ENCODE results near the gene MROH7. TPM values are rescaled to one million over a fixed set of nuclear protein-coding genes. Genes with fewer than 3 reads are reported as not detected.

MROH7 gene
- total RNA-seq, 4 donors from 2014 or later: 3.5 to 11.8 (median 5.4) TPM

DNA sequence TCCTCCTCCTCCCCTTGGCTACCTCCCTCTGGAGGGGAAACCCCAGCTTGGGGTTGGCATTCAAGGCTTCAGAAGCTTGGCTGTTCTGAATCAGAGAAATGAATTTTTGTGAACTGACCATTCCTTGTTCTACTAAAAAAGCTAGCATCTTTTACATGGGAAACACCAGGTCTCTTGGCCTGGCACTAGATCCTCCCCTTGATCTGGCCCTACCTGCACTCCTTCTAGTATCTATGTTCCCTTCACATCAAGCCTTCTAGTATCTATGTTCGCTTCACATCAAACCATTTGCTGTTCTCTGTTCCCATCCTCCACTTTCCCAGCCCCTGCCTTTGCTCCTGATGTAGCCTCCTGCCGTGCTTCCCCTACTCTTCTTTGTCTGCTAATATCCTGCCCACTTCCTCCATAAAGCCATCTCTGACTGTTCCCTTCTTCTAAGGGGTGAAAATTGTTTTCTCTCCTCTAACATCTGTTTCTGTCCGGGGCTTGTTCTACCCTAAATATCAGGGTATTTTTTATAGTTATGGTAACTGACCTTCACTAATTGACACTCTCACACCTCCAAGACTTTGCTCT is 44.0 kb upstream of the MROH7 start:
- no peaks in the 10 kb centered on the region for H3K9me3 ChIP-seq
- no peaks in the 10 kb centered on the region for H3K4me1 ChIP-seq
- no peak for DNase-seq
- no peaks in the 10 kb centered on the region for H3K36me3 ChIP-seq
- no peak overlapping the region for H3K4me3 ChIP-seq
- no peak overlapping the region for H3K27ac ChIP-seq
- intact Hi-C loops (cut with DNase I; ENCODE audit: low total_unique reads): no loop called here
- TF ChIP-seq, protein P1, sequence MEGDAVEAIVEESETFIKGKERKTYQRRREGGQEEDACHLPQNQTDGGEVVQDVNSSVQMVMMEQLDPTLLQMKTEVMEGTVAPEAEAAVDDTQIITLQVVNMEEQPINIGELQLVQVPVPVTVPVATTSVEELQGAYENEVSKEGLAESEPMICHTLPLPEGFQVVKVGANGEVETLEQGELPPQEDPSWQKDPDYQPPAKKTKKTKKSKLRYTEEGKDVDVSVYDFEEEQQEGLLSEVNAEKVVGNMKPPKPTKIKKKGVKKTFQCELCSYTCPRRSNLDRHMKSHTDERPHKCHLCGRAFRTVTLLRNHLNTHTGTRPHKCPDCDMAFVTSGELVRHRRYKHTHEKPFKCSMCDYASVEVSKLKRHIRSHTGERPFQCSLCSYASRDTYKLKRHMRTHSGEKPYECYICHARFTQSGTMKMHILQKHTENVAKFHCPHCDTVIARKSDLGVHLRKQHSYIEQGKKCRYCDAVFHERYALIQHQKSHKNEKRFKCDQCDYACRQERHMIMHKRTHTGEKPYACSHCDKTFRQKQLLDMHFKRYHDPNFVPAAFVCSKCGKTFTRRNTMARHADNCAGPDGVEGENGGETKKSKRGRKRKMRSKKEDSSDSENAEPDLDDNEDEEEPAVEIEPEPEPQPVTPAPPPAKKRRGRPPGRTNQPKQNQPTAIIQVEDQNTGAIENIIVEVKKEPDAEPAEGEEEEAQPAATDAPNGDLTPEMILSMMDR (IDR thresholded peaks at IDR 0.05): no peak
- TF ChIP-seq POLR2A (IDR thresholded peaks at IDR 0.05): no peak
- no peaks in the 10 kb centered on the region for H3K27me3 ChIP-seq

DNA sequence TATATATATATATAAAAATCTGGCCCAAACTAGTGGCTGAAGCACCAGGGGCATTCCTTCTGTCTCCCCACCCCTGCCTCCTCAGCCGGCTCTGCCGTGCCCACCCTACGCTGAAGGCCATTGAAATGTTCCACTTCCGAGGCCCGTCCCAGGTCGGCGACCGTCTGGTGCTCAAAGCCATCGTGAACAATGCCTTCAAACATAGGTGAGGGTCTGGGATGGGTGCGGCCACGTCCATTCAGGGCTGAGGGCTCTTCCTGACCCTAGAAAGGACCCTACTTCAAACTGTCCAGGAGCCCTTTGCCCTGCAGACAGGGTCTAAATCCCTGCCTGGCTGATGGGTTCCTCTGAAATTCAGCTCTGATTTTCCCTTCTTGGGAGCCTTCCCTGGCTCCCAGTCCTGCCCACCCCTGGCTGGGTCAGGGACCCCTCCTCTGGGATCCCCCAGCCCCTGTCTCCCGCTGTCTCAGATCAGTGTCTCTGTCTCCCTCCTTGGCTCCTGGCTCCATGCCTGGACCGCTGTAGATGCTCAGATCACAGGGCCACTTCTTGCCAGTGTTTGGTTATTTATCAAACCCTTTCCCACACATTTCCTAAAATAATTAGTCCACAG is 42.3 kb upstream of the MROH7 start:
- Histone ChIP-seq H3K4me3 (no peak overlapping the region), H3K4me1 (no peaks in the 10 kb centered on the region), H3K27ac (no peak overlapping the region), H3K9me3 (no peaks in the 10 kb centered on the region), H3K36me3 (no peaks in the 10 kb centered on the region), H3K27me3 (no peaks in the 10 kb centered on the region)
- no peak for DNase-seq
- intact Hi-C loops (cut with DNase I; ENCODE audit: low total_unique reads): no loop called here
- no peak for TF ChIP-seq POLR2A (IDR thresholded peaks at IDR 0.05)
- TF ChIP-seq, protein P1 (IDR thresholded peaks at IDR 0.05): no peak

DNA sequence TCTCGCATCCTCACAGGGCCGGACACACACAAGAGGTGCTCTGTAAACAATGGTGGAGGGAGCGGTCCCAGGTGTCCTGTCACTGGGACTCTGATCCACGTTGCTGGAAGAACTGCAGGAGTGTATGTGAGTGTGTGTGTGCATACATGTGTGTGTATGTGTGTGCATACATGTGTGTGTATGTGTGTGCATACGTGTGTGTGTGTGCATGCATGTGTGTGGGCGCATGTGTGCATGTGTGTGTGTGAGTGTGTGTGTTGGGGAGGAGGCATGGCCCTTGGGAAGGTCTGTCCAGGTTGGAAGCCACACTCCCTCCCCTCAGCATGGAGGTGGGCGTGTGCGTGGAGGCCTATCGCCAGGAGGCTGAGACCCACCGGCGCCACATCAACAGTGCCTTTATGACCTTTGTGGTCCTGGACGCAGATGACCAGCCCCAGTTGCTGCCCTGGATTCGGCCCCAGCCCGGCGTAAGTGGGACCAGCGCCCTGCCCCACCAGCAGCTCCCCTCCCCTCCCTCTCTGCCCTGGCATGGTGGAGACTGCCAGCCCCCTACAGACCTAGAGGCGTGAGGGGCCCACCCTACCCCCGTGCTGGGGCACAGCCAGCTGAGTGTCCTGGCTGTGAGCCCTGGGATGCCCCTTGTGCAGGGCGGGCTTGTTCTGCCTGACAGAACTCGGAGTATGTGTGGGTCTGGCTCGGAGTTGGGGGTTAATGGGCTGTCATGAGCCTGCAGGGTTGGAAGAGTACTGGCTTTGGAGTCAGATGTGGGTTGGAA is 40.5 kb upstream of the MROH7 start:
- Histone ChIP-seq H3K27me3 (no peaks in the 10 kb centered on the region), H3K9me3 (no peaks in the 10 kb centered on the region), H3K4me1 (no peaks in the 10 kb centered on the region), H3K36me3 (no peaks in the 10 kb centered on the region), H3K4me3 (no peak overlapping the region), H3K27ac (no peak overlapping the region)
- TF ChIP-seq POLR2A (IDR thresholded peaks at IDR 0.05): no peak
- TF ChIP-seq, protein P1 (IDR thresholded peaks at IDR 0.05): no peak
- intact Hi-C loops (cut with DNase I; ENCODE audit: low total_unique reads): no loop called here
- DNase-seq: no peak

DNA sequence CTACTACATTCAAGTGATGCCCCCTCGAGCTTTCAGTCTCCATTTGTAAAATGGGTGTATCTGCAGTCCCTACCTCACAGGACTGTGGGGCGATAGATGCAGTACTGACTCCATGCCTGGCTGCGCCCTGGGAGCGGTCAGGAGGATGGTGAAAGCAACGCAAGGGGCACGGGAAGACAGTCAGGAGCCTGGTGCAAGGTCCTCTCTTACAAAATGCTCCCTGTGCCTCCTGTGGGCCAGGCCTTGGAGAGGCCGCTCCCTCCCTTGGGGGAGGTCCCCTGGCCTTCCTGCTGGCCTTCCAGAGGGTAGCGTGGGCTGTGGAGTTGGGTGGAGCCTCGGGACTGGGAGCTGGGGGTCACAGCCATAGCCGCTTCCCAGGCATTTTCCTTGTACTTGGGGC is 39.9 kb upstream of the MROH7 start:
- Histone ChIP-seq H3K4me3 (no peak overlapping the region), H3K27me3 (no peaks in the 10 kb centered on the region), H3K9me3 (no peaks in the 10 kb centered on the region), H3K4me1 (no peaks in the 10 kb centered on the region), H3K27ac (no peak overlapping the region), H3K36me3 (no peaks in the 10 kb centered on the region)
- no peak for DNase-seq
- intact Hi-C loops (cut with DNase I; ENCODE audit: low total_unique reads): no loop called here
- TF ChIP-seq POLR2A (IDR thresholded peaks at IDR 0.05): no peak
- TF ChIP-seq, protein P1 (IDR thresholded peaks at IDR 0.05): no peak

DNA sequence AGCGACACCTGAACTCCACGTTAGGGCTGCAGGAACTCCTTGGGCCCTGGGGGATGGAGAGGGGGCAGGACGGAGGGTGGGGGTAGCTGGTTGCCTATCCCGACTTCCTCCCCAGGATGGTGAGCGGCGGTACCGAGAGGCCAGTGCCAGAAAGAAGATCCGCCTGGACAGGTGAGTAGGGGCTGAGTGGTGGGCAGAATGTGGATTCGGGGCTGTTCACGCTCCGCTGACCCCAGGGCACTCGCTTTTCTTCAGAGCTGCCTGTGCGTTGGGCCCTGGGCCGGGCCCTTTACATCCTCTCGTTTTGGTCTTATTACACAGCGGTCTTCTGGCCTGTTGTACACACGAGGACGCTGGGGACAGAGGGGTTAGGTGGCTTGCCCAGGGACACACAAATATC is 39.0 kb upstream of the MROH7 start:
- H3K27ac ChIP-seq: no peak overlapping the region
- no peak overlapping the region for H3K4me3 ChIP-seq
- intact Hi-C loops (cut with DNase I; ENCODE audit: low total_unique reads): no loop called here
- H3K36me3 ChIP-seq: no peaks in the 10 kb centered on the region
- no peak for DNase-seq
- no peaks in the 10 kb centered on the region for H3K4me1 ChIP-seq
- H3K9me3 ChIP-seq: no peaks in the 10 kb centered on the region
- H3K27me3 ChIP-seq: no peaks in the 10 kb centered on the region
- TF ChIP-seq, protein P1 (IDR thresholded peaks at IDR 0.05): no peak
- TF ChIP-seq POLR2A (IDR thresholded peaks at IDR 0.05): no peak
